H4 (cell line): ENCODE measurements around the gene ERBB2. TPM values are rescaled to one million over a fixed set of nuclear protein-coding genes. Genes with fewer than 3 reads are reported as not detected.

Source experiments
- DNase-seq: peaks from one replicate; pipeline ENCODE4 v3.0.0-alpha.2; 2015; ENCODE audit warnings: low spot score
- total RNA-seq: library from RNA; depleted of rRNA; stranded (reverse); fragments of >200 nt; shearing (Covaris generic); gene quantifications from 2 replicates; pipeline ENCODE4 v1.2.3, GENCODE V29; 2014

The ERBB2 gene
- total RNA-seq, 1 experiment from 2014 or later, result 10.1 TPM

DNA sequence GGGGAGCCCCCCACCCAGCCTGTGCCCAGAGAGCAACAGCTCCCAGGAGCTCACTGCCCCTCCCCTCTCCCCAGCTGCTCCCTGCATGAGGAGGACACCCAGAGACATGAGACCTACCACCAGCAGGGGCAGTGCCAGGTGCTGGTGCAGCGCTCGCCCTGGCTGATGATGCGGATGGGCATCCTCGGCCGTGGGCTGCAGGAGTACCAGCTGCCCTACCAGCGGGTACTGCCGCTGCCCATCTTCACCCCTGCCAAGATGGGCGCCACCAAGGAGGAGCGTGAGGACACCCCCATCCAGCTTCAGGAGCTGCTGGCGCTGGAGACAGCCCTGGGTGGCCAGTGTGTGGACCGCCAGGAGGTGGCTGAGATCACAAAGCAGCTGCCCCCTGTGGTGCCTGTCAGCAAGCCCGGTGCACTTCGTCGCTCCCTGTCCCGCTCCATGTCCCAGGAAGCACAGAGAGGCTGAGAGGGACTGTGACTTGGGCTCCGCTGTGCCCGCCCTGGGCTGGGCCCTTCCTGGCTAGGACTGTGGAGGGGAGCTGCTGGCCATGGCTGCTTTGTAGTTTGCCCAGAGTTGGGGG, 34.1 kb upstream of the ERBB2 start:
- no peak for DNase-seq

DNA sequence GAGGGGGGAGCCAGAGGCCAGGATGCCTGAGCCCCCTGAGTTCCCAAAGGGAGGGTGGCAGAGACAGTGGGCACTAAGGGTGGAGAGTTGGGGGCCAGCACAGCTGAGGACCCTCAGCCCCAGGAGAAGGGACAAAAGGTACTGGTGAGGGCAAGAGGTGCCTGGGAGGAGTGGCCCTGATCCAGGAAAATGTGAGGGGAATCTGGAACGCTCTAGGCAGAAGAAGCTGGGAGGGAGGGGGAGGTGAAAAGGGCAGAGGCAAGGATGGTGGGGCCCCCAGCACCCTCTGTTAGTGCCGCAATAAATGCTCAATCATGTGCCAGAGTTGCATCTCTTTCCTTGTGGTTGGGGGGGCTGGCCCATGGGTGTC, 33.6 kb upstream of the ERBB2 start:
- no peak for DNase-seq

DNA sequence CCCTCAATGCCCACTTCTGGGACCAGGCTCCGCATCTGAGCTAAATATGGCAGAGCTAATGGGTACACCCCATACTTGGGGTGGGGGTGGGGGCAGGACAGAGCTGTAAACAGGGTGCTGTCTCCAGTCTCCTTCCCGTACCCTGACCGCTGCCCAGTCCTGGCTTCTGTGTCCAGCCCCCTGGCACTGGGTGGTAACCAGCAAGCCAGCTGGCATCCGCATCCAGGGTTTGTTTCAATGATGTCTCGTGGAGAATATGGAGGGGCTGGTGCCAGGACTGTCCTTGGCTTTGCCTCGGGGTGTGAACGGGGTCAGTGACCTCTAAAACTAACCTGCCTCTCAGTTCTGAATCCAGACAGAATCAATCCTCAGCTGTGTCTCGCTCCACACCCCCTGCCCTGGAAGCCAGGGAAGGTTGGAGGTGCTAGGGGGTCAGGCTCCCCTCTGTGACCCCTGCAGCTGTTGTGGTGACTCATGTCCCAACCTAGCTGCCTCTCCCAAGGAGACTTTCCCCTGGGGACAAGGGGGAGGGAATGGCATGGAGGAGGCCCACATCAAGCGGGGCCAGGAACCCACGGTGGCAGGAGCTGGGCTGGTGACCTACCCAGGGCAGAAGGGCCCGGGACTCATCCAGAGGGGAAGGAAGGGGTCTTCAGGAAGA, 33.1 kb upstream of the ERBB2 start:
- no peak for DNase-seq

DNA sequence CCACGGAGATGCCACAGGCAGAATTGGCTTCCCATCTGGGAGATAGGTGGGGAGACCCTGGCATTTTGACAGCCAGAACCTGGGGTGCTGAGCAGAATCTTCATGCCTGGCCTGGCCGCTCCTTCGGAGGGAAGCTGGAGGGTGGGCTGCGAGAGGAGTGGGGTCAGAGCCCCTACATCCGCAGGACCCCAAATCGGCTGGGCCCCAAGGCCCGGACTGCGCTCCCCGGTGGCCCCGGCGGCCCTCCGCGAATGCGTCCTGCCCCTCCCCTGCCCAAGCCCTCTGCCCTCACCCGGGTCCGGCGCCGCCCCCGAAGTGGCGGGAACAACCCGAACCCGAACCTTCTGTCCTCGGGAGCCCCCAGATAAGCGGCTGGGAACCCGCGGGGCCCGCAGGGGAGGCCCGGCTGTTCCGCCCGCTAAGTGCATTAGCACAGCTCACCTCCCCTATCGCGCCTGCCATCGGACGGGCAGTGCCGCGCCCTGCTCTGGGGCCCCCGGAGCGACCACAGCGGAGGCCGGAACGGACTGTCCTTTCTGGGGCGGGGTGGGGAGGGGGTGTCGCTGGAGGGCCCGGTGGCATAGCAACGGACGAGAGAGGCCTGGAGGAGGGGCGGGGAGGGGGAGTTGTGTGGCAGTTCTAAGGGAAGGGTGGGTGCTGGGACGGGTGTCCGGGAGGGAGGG, 32.5 kb upstream of the ERBB2 start:
- DNase-seq, result no peak

DNA sequence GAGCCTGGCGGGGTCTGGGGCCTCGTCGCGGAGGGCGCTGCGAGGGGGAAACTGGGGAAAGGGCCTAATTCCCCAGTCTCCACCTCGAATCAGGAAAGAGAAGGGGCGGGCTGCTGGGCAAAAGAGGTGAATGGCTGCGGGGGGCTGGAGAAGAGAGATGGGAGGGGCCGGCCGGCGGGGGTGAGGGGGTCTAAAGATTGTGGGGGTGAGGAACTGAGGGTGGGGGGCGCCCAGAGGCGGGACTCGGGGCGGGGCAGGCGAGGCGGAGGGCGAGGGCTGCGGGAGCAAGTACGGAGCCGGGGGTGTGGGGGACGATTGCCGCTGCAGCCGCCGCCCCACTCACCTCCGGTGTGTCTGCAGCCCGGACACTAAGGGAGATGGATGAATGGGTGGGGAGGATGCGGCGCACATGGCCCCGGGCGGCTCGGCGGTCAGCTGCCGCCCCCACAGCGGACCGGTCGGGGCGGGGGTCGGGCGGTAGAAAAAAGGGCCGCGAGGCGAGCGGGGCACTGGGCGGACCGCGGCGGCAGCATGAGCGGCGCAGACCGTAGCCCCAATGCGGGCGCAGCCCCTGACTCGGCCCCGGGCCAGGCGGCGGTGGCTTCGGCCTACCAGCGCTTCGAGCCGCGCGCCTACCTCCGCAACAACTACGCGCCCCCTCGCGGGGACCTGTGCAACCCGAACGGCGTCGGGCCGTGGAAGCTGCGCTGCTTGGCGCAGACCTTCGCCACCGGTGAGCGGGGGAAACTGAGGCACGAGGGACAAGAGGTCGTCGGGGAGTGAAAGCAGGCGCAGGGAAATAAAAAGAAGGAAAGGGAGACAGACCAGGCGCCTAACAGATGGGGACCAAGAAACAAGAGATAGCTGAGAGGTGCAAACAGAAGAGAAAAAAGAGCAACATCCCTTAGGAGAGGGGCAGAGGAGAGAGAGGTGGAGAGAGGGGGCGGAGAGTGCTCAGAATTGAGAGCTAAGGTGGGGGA, 31.6 kb upstream of the ERBB2 start, which contains the start of gene PNMT:
TSS of gene PNMT (plus strand) at position 509 of the 980 bp plus-strand sequence. CDS start at position 532, 23 bp downstream.
- no peak for DNase-seq

DNA sequence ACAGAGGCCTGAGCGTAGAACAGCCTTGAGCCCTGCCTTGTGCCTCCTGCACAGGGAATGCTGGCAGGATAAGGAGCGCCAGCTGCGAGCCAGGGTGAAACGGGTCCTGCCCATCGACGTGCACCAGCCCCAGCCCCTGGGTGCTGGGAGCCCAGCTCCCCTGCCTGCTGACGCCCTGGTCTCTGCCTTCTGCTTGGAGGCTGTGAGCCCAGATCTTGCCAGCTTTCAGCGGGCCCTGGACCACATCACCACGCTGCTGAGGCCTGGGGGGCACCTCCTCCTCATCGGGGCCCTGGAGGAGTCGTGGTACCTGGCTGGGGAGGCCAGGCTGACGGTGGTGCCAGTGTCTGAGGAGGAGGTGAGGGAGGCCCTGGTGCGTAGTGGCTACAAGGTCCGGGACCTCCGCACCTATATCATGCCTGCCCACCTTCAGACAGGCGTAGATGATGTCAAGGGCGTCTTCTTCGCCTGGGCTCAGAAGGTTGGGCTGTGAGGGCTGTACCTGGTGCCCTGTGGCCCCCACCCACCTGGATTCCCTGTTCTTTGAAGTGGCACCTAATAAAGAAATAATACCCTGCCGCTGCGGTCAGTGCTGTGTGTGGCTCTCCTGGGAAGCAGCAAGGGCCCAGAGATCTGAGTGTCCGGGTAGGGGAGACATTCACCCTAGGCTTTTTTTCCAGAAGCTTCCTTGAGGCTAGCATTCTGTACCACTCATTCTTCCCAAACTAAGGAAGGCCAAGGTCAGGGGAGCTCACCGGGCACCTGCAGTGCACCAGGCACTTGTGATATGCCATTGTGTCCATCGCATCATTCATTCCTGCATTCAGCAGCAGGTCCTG, 29.7 kb upstream of the ERBB2 start:
- DNase-seq, result no peak

DNA sequence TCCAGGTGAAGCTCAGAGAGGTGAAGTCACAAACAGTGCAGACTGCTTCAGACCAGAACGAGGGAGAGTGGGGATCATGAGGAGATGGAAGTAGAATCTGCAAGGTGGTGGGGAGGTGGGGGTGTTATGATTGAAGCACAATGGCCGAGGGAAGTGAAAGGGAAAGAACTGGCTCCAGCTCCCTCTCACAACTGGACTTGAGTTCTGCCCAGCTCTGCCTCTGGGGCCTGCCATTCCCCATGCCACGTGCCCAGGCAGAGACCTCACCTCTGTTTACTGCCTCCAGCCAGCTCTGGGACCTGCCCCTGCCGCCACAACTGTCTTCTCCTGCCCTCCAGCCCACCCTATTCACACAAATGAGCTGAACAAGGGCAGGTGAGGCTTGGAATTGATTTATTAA, 29.1 kb upstream of the ERBB2 start:
- no peak for DNase-seq

DNA sequence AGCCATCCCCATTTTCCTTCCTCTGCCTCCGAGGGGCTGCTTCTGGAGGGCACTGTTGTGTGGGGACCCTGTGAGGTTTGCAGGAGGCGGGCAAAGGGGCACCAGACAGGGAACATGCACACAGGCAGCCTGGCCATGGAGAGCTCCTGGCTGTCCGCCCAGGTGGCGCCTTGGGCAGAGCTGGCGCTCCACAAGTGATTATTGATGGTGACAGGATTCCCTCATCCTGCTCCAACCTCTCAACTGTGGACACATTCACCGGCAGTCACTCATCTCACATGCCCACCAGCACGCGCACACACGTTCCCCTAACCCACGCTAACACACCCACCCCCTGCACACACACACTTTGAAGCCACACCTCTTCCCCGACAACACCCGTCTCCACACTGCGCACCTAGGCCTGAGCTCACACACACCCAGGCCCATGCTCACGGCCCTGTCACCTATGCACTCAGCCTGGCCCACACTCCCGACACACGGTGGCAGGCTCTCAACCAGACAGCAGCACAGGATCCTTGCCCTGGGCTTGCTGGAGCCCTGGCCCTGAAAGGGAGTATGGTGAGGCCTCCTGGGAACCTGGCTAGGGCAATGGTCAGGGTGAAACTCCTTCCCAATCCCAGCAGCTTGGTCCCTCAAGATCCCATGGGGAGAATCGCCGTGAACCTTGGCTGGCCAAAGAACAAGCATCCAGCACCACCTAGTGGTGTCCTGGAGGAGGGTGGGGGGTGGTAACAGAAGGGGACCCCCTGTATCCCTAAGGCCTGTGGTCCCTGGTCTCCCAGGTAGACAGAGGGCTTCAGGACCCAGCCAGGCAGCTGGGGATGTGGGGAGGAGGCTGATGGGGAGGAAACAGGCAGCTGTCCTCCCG, 28.0 kb upstream of the ERBB2 start:
- DNase-seq, result no peak

DNA sequence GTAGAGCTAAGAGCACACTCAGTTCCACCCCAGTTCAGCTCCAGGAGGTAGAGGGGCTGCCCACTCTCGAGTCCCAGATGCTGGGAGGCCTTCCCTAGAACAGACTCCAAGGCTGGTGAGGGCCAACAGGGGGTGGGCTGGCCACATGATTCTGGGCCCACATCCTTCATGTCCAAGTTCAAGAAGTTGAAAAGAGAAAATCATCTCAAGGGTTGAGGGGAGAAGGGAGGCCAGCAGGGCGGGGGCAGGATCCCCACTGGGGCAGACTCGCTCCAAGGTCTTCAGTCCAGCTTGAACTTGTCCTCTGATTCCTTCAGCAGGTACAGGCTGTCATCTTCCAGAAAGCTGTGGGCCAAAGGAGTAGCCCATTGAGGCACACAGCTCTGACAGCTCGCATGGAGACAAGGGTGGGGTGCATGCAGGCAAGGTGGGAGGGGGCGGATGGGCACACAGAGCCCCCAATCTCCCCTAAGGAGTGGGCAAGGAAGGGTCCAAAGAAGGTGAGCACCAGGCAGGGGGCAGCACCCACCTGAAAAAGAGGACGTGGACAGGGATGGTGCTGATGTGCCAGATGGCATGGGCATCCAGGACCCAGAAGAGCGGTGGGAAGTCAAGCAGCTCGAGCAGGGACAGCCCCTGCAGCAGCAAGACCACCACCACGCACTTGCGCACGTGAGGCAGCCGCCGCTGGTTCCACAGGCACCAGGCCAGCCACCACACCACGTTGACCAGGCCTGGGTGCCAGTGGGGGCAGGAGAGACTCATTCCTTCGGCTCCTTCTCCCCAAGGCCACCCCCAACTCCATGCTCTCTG, 27.1 kb upstream of the ERBB2 start:
- no peak for DNase-seq

DNA sequence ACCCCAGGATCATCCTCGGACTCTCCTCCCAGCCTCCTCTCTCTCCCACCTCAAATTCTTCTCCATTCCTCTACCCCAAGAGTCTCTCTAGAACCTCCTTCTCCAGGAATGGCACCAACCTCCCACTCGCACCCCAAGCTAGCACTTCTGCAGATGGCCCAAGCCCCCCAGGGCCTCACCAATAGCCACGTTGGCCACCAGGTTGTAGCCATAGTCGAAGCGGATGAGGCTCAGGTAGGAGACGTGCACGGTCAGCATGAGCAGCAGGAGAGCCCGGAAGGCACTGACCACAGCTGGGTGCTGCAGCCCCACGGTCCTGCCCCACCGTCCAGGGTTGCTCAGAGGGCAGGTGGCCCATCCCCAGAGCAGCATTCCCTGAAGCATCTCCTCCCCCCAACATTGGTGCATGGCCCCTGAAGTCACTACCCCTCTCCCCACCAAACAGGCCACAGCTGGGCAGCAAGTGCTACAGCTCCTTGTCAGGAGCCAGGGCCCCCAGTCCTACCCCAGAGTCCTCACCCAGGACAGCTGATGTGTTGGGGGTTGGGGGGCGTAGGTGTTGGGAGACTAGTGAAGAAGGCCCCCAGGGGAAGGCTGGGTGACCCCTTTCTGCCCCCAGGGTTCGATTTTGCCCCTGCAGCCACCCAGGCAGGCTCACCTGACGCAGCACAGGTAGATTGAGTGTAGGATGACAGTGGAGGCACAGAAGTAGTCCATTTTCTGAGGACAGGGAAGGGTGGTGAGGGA, 26.4 kb upstream of the ERBB2 start:
- DNase-seq, result no peak

DNA sequence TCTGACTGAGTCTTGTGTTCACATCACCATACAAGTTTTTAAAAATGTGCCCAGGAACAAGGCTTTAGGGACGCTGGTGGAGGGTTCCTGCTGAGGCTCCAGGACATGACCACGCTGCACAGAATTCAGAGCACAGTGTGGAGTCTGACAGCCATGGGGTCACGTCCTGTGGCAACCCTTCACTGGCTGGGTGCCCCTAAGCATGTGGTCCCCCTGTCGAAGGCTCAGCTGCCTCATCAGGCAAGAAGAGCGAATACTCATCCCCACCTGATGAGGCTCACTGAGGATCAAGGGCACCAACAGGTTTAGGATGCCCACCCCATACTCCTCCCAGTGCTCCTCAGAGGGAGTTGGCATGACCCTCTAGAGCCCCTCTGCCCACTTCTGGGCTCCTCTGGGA, 25.7 kb upstream of the ERBB2 start:
- no peak for DNase-seq

DNA sequence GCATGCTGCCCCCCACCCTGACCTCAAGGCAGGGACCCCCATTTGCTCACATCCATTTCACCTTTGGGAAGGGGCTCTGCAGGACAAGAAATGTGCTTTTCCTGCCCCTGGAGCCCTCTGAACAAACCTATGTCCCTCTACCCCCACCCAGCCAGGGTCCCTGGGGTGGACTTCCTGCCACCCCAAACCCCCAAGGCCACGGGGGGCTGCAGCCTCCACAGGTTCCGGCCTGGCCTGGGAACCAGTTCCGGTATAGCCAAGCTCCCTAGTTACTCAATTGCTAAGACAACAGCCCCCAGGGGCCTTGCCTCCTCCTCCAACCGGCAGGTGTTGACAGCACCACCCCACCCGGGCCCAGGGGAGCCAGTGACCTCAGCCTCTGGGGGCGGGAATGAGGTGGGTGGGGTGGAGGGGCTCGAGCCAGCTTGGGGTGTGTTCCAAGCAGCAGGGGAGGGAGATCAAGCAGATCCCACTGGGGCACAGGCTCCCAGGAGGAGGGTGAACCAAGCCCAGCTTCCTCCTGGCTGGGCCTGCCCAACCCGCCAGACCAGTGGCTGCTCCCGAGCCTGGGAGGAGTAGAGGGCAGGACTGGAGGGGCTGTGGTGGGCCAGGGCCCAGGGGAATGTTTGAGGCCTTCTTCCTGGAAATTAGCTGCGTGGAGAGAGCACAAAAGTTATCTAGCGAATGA, 25.0 kb upstream of the ERBB2 start:
- no peak for DNase-seq

DNA sequence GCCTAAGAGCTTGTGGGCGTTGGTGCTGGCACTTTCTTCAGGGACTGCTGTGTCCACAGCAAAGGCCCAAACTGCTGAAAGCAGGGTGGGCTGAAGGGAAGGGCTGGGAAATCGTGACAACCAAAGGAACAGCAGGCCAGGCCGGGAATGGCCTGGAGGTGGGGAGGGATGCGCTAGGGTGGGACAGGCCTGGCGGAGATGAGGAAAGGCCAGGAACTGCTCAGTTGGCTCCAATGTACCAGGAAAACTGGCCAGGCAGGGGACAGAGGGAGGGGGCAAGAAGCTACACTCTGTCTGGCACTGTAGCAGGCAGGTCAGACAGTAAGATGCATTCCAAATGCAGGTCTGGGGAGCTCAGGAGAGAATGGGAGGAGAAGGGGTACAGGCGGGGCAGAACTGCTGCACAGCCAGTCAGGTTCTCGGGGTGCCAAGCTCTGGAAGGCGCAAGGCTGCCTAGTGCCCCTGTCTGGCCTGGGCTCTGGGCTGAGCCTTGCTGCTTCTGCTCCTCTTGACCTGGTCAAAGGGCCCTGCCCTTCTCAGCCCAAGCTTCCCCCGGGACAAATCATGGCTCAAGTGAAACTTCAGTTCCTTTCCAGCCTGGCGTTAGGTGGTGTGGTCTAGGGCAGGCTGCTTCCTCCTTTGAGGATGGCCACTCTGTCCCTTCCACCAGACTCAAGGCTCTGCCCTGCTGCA, 24.3 kb upstream of the ERBB2 start:
- no peak for DNase-seq

DNA sequence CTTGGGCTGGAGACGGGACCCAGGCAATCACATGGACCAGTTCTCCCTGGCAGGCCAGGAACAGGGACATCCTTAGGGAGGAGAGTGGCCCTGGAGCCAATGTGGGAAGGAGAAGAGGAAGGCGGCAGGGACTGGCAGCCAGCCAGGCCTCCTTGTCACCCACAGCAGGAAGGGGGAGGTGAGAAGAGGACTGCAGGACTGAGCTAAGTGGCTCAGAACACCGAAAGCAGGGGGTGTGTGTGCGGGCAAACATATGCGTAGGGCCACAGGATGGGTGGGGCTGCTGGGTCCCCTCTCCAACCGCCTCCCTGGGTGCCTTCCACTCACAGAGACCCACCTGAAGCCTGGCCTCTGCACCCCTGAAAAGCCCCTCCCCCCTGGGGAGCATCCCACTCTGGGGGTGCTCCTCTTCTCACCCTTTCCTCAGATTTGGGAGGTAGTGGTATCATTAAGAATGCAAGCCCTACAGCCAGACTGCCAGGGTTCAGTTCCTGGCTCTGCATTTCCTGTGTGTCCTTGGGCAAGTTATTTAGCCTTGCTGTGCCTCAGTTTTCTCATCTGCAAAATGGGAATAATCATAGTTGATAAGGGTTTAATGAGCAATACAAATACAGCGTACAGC, 23.6 kb upstream of the ERBB2 start:
- DNase-seq, result peak; percentile 47

DNA sequence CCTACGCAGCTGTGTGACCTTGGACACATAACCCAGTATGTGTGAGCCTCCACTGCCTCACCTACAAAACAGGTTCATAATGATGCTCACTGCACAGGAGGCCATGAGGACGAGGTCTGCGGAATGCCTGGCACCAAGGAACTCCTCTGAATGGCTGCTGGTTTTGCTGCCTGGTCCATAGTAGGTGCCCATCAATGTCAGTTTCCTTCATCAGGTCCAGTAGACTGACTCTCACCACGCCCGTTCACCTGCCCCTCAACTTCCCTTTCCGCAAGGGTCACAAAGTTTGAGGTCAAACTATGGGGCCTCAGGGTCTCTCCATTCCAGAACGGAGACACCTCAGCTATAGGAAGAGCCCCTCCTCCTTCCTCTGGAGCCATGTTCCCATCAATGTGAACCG, 22.8 kb upstream of the ERBB2 start:
- DNase-seq, result no peak

DNA sequence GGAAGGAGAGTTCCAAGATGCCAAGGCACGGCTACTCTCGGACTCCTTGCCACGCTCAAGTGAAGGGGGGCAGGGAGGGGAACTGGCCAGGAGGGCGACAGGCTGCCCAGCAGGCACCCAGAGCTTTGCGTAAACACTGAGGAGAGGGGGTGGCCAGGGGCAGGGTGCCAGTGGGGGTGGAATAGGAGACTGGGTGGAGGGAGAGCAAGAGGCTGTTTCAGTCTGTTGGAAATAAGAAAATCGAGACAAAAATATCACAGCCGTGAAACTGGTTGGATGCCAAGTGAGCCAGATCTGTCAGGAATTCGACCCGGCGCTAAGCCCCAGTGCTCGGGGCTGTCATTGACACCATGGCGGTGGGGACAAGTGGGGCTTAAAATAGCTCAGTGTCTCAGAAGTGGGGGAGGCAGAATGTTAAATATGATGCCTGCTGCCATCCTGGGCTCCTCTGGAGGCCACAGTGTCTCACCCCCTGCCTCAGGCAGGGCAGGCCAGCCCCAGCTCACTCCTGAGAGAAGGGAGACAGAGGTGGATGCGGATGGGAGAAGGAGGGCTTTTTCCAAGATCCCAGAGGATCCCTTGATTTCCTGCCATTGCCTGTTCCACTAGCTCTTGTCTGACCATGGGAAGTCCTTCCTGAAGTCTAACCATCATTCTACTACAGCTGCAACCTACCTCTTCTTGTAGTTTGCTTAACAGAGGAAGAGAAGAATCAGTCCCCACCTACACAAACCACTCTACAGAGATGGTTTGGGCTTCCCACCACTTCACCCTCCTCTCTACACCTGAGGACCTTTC, 22.1 kb upstream of the ERBB2 start:
- no peak for DNase-seq
